Endothelial cell of umbilical vein (primary cell): ENCODE measurements around the gene PPP1R18. TPM values are rescaled to one million over a fixed set of nuclear protein-coding genes. Genes with fewer than 3 reads are reported as not detected.

ENCODE experiments used
- BruUV-seq: library from RNA; stranded (reverse); fragments of 400-500 nt; replicated peaks from 2 replicates; lab custom pipeline; 2021; lab: Mats Ljungman, UMichigan
- CTCF ChIA-PET: fragments of 300-600, 350-600 bp; sonication (Branson Sonifier 250); formaldehyde crosslinking; loops from one replicate; lab custom pipeline; 2021; ENCODE audit warnings: antibody characterized with exemption, inconsistent platforms; lab: Charles Lee
- POLR2A ChIA-PET: fragments of 300-600, 350-600 bp; sonication (Branson Sonifier 250); formaldehyde crosslinking; loops from one replicate; lab custom pipeline; 2021; ENCODE audit warnings: antibody characterized with exemption, inconsistent platforms; lab: Charles Lee
- DNase-seq: peaks from one replicate; pipeline ENCODE4 v3.0.0-alpha.2; 2011; ENCODE audit warnings: low read depth, low spot score
- FAIRE-seq: peaks from 2 replicates; lab custom pipeline; 2011; peaks lifted over from hg19 to GRCh38; lab: Jason Lieb, UNC
- H2AFZ ChIP-seq: 2 replicates; pipeline ENCODE4 v1.6.0; 2012; ENCODE audit warnings: low read depth, low read length, control low read depth, inconsistent platforms
- H3K27ac ChIP-seq: 2 replicates; pipeline ENCODE4 v1.5.1; 2011; ENCODE audit warnings: low read depth, mild to moderate bottlenecking, control low read depth, low read length, moderate library complexity; ENCODE audit not compliant: insufficient read depth
- H3K27me3 ChIP-seq, 2 experiments: 2 replicates each; pipeline versions ENCODE4 v1.6.0 to v1.6.1; 2011; ENCODE audit warnings: low read length in 2 of 2, mixed read lengths in 1 of 2; ENCODE audit not compliant: control insufficient read depth in 2 of 2, insufficient read depth in 2 of 2
- H3K36me3 ChIP-seq, 2 experiments: 2 replicates in 1 of 2; 3 replicates in 1 of 2; pipeline ENCODE4 v1.5.1; 2011; ENCODE audit warnings: low read length in 2 of 2, mild to moderate bottlenecking in 1 of 2, moderate library complexity in 1 of 2; ENCODE audit not compliant: control insufficient read depth in 2 of 2, insufficient read depth in 2 of 2; ENCODE audit errors: extremely low read depth in 1 of 2
- H3K4me1 ChIP-seq: 3 replicates; pipeline ENCODE4 v1.5.1; 2011; ENCODE audit warnings: mild to moderate bottlenecking, low read length; ENCODE audit not compliant: control insufficient read depth, insufficient read depth; ENCODE audit errors: extremely low read depth
- H3K4me2 ChIP-seq: 2 replicates; pipeline ENCODE4 v1.6.1; 2011; ENCODE audit warnings: low read length, control low read depth, mixed read lengths; ENCODE audit not compliant: insufficient read depth
- H3K4me3 ChIP-seq, 3 experiments: fragments of 200-600 bp in 1 of 3; sonication (generic), shearing (Covaris generic) in 1 of 3; replicated peaks in 1 of 3; 2 replicates each; pipeline ENCODE4 v1.5.1; 2011 to 2016; ENCODE audit warnings: control low read depth in 3 of 3, low read length in 3 of 3, mild to moderate bottlenecking in 2 of 3, inconsistent platforms in 1 of 3, low read depth in 1 of 3, moderate library complexity in 1 of 3; ENCODE audit not compliant: insufficient read depth in 1 of 3
- H3K79me2 ChIP-seq: 2 replicates; pipeline ENCODE4 v1.6.0; 2012; ENCODE audit warnings: low read length, inconsistent platforms; ENCODE audit not compliant: control insufficient read depth, insufficient read depth
- H3K9ac ChIP-seq: replicated peaks from 2 replicates; pipeline ENCODE3; 2011; ENCODE audit warnings: low read length, control low read depth; ENCODE audit not compliant: insufficient read depth; ENCODE audit errors: extremely low read depth
- H3K9me1 ChIP-seq: replicated peaks from 3 replicates; pipeline ENCODE4 v1.6.0; 2011; ENCODE audit warnings: mild to moderate bottlenecking, low read length; ENCODE audit not compliant: control insufficient read depth, insufficient read depth; ENCODE audit errors: extremely low read depth
- H3K9me3 ChIP-seq: replicated peaks from 2 replicates; pipeline ENCODE4 v1.5.1; 2012; ENCODE audit warnings: low read length, inconsistent platforms; ENCODE audit not compliant: control insufficient read depth, insufficient read depth
- H4K20me1 ChIP-seq: replicated peaks from 2 replicates; pipeline ENCODE3; 2011; ENCODE audit warnings: mild to moderate bottlenecking, low read length; ENCODE audit not compliant: control insufficient read depth, insufficient read depth; ENCODE audit errors: extremely low read depth
- EZH2 ChIP-seq: IDR thresholded peaks from 2 replicates; pipeline ENCODE4 v1.6.1; 2012; ENCODE audit warnings: borderline replicate concordance, low read depth, mild to moderate bottlenecking, moderate library complexity, low read length, inconsistent platforms; ENCODE audit not compliant: severe bottlenecking
- FOS ChIP-seq: IDR thresholded peaks from 2 replicates; pipeline ENCODE4 v1.6.1; 2011; ENCODE audit warnings: mild to moderate bottlenecking, low read length, moderate library complexity, borderline replicate concordance; ENCODE audit not compliant: insufficient read depth
- GATA2 ChIP-seq: IDR thresholded peaks from 2 replicates; pipeline ENCODE4 v1.7.0; 2011; ENCODE audit warnings: low read depth, mild to moderate bottlenecking, moderate library complexity, mixed read lengths, low read length; ENCODE audit not compliant: insufficient read length, insufficient read depth
- JUN ChIP-seq: IDR thresholded peaks from 2 replicates; pipeline ENCODE4 v1.6.1; 2011; ENCODE audit warnings: borderline replicate concordance, low read depth; ENCODE audit not compliant: insufficient read length, insufficient read depth
- MYC ChIP-seq: IDR thresholded peaks from one replicate; pipeline ENCODE4 v1.6.1; 2011; ENCODE audit warnings: mild to moderate bottlenecking, low read depth, low read length
- POLR2A ChIP-seq: IDR thresholded peaks from 2 replicates; pipeline ENCODE4 v1.6.1; 2012; ENCODE audit warnings: low read depth, mild to moderate bottlenecking, control low read depth, low read length
- POLR2AphosphoS5 ChIP-seq: IDR thresholded peaks from 2 replicates; pipeline ENCODE4 v1.6.1; 2012; ENCODE audit warnings: low read depth, mild to moderate bottlenecking, control low read depth, low read length, moderate library complexity; ENCODE audit not compliant: insufficient read depth
- dilution Hi-C: fragments of 300-500 bp; cut with MboI; formaldehyde crosslinking; loops from one replicate; pipeline ENCODE4 v1.15.0; 2019; ENCODE audit warnings: low sequenced_read_pairs; ENCODE audit not compliant: extremely low pct_ligation_motif_present
- intact Hi-C: fragments of 100-400 bp; cut with micrococcal nuclease; formaldehyde crosslinking; loops from one replicate; pipeline ENCODE4 v1.10.0; 2022
- polyA plus RNA-seq, 4 experiments: library from polyadenylated mRNA; depleted of rRNA in 3 of 4; stranded (reverse) in 3 of 4; unstranded in 1 of 4; fragments of >200 nt; gene quantifications; 2 replicates each; pipeline versions ENCODE4 v1.2.1 to v1.2.3, GENCODE V29; 2011 to 2012; ENCODE audit warnings: missing spikeins in 1 of 4
- total RNA-seq: library from RNA; stranded (reverse); gene quantifications from 2 replicates; pipeline ENCODE4 v1.2.3, GENCODE V29; 2021
- TF ChIP-seq, protein P1 (sequence below): IDR thresholded peaks from 2 replicates; pipeline ENCODE4 v1.6.1; 2011; ENCODE audit not compliant: insufficient read depth, insufficient read length
- TF ChIP-seq, protein P2 (sequence below), 2 donors: IDR thresholded peaks; 1 replicate in 1 of 2; 2 replicates in 1 of 2; pipeline ENCODE4 v1.5.1; 2011; ENCODE audit warnings: low read length in 2 of 2, mild to moderate bottlenecking in 2 of 2, moderate library complexity in 2 of 2, control low read depth in 1 of 2, inconsistent platforms in 1 of 2, low read depth in 1 of 2; ENCODE audit not compliant: insufficient read depth in 1 of 2; ENCODE audit errors: extremely low read depth in 1 of 2

PPP1R18 gene
- total and polyA plus RNA-seq, 2 donors (not counting 3 experiments of a cell fraction or from before 2014, with no cell fraction given) = 136 to 173 TPM

DNA sequence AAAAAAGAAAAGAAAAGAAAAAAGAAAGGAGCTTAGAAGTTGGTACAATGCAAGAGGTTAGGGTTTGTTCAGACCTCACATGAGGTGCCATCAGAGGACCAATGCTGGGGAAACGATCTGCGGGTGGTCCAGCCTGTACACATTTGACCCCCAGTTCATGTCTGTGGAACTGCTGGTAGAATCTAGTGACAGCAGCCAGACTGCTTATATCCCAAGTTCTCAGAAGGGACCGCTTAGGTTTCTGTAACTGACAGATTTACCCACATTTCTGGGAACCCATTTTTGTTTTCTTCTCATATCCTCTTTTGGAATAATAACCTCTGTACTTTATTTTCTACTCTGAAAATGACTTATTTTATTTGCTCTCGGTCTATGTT lies 4.7 kb downstream of the PPP1R18 start:
- ChIA-PET CTCF (interaction anchor here (0.6 to 6.6 kb wide), 8 partner anchors 8 to 406 kb away, joined by 3 to 296 read pairs (median 10); partner anchors contain the start of genes DHX16, MDC1 and TUBB), POLR2A (interaction anchor here (0.5 to 3.7 kb wide), 4 partner anchors 9 to 154 kb away, joined by 3 to 34 read pairs (median 12); partner anchors contain the start of genes DHX16 and MDC1)
- Histone ChIP-seq H3K9me1 (no peaks in the 10 kb centered on the region), H3K27ac (peak overlapping the region; percentile 94), H3K79me2 (peaks cover 85% of the 10 kb centered on the region), H3K36me3 (peaks cover 4 to 12% of the 10 kb centered on the region in 2 experiments), H3K9me3 (no peaks in the 10 kb centered on the region), H3K27me3 (no peaks in the 10 kb centered on the region), H2AFZ (no peak overlapping the region), H3K9ac (peak overlapping the region; percentile 91), H4K20me1 (no peaks in the 10 kb centered on the region), H3K4me1 (peaks cover 34% of the 10 kb centered on the region), H3K4me2 (peak overlapping the region; percentile 85), H3K4me3 (peak overlapping the region; percentile 81 to 93 (median 87))
- DNase-seq (no peak), FAIRE-seq (peak; percentile 48)
- intact Hi-C loops (loop anchor here (1.0 to 2.0 kb wide), 3 partner anchors 36 to 405 kb away; partner anchors contain the start of gene MDC1), dilution Hi-C loops (no loop called here)
- TSS peak; percentile 0 for BruUV-seq
- TF ChIP-seq, protein P1, sequence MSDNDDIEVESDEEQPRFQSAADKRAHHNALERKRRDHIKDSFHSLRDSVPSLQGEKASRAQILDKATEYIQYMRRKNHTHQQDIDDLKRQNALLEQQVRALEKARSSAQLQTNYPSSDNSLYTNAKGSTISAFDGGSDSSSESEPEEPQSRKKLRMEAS = no peak
- TF ChIP-seq JUN = no peak
- TF ChIP-seq POLR2AphosphoS5 = no peak
- TF ChIP-seq GATA2 = no peak
- TF ChIP-seq POLR2A = no peak
- TF ChIP-seq, protein P2, sequence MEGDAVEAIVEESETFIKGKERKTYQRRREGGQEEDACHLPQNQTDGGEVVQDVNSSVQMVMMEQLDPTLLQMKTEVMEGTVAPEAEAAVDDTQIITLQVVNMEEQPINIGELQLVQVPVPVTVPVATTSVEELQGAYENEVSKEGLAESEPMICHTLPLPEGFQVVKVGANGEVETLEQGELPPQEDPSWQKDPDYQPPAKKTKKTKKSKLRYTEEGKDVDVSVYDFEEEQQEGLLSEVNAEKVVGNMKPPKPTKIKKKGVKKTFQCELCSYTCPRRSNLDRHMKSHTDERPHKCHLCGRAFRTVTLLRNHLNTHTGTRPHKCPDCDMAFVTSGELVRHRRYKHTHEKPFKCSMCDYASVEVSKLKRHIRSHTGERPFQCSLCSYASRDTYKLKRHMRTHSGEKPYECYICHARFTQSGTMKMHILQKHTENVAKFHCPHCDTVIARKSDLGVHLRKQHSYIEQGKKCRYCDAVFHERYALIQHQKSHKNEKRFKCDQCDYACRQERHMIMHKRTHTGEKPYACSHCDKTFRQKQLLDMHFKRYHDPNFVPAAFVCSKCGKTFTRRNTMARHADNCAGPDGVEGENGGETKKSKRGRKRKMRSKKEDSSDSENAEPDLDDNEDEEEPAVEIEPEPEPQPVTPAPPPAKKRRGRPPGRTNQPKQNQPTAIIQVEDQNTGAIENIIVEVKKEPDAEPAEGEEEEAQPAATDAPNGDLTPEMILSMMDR (IDR thresholded peaks at IDR 0.05; ENCODE audit: extremely low read depth in 1 of 2, insufficient read depth in 1 of 2, low read depth in 1 of 2, low read length in 2 of 2) = no peak
- TF ChIP-seq EZH2 = no peak
- TF ChIP-seq FOS = no peak
- TF ChIP-seq MYC = no peak
